Mucosa of rectum (tissue), 2 donors: ENCODE data around the gene SSB.
"Not testable (repeated sequence)": the region's sequence is repeated elsewhere in the genome, so short reads cannot be mapped to it uniquely, and the experiment has no call there.

Experiments
- H3K27ac ChIP-seq, 2 donors: one replicate each; pipeline ENCODE4 v1.7.0; 2013; ENCODE audit warnings: inconsistent platforms in 2 of 2, low read depth in 2 of 2, low read length in 2 of 2
- H3K27me3 ChIP-seq, 2 donors: one replicate each; pipeline ENCODE4 v1.7.0; 2013; ENCODE audit warnings: low read length in 2 of 2; ENCODE audit not compliant: control insufficient read depth in 2 of 2, insufficient read depth in 2 of 2
- H3K36me3 ChIP-seq, 2 donors: one replicate each; pipeline ENCODE4 v1.7.0; 2013; ENCODE audit warnings: low read length in 2 of 2; ENCODE audit not compliant: control insufficient read depth in 2 of 2, insufficient read depth in 2 of 2
- H3K4me1 ChIP-seq, 2 donors: one replicate each; pipeline ENCODE4 v1.7.0; 2013; ENCODE audit warnings: low read length in 2 of 2, mild to moderate bottlenecking in 1 of 2; ENCODE audit not compliant: control insufficient read depth in 2 of 2, insufficient read depth in 2 of 2
- H3K4me3 ChIP-seq, 2 donors: one replicate each; pipeline ENCODE4 v1.7.0; 2013; ENCODE audit warnings: low read length in 2 of 2
- H3K9ac ChIP-seq, 2 donors: one replicate each; pipeline ENCODE4 v1.7.0; 2013; ENCODE audit warnings: low read length in 2 of 2, low read depth in 1 of 2, mild to moderate bottlenecking in 1 of 2
- H3K9me3 ChIP-seq, 2 donors: one replicate each; pipeline ENCODE4 v1.7.0; 2013; ENCODE audit warnings: low read length in 2 of 2; ENCODE audit not compliant: control insufficient read depth in 2 of 2
- donor health status: healthy.
- donor health status: Normal muscosa, but diverticular disease.

The SSB gene

GRCh38 chr2:169815849-169816248 is 17.2 kb downstream of the SSB start:
- Histone ChIP-seq H3K9ac (no peak overlapping the region), H3K36me3 (peaks cover 39 to 44% of the 10 kb centered on the region in 2 donors), H3K9me3 (no peaks in the 10 kb centered on the region), H3K4me3 (no peak overlapping the region), H3K4me1 (no peaks in the 10 kb centered on the region), H3K27ac (no peak overlapping the region), H3K27me3 (no peaks in the 10 kb centered on the region)

DNA sequence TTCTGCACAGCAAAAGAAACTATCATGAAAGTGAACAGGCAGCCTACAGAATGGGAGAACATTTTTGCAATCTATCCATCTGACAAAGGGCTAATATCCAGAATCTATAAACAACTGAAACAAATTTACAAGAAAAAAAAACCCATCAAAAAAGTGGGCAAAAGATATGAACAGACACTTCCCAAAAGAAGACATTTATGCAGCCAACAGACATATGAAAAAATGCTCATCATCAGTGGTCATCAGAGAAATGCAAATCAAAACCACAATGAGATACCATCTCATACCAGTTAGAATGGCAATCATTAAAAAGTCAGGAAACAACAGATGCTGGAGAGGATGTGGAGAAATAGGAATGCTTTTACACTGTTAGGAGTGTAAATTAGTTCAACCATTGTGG is 18.3 kb downstream of the SSB start:
- H3K9me3 ChIP-seq, H3K27ac ChIP-seq, H3K4me3 ChIP-seq, H3K9ac ChIP-seq, H3K4me1 ChIP-seq, H3K27me3 ChIP-seq: not testable (repeated sequence)
- H3K36me3 ChIP-seq = peaks cover 30 to 36% of the 10 kb centered on the region in 2 donors

DNA sequence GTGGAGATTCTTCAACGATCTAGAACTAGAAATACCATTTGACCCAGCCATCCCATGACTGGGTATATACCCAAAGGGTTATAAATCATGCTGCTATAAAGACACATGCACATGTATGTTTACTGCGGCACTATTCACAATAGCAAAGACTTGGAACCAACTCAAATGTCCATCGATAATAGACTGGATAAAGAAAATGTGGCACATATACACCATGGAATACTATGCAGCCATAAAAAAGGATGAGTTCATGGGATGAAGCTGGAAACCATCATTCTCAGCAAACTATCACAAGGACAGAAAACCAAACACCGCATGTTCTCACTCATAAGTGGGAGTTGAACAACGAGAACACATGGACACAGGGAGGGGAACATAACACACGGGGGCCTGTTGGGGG is 18.7 kb downstream of the SSB start:
- H3K27ac ChIP-seq, H3K27me3 ChIP-seq, H3K9me3 ChIP-seq, H3K4me1 ChIP-seq, H3K4me3 ChIP-seq, H3K9ac ChIP-seq: not testable (repeated sequence)
- peaks cover 26 to 34% of the 10 kb centered on the region in 2 donors for H3K36me3 ChIP-seq

DNA sequence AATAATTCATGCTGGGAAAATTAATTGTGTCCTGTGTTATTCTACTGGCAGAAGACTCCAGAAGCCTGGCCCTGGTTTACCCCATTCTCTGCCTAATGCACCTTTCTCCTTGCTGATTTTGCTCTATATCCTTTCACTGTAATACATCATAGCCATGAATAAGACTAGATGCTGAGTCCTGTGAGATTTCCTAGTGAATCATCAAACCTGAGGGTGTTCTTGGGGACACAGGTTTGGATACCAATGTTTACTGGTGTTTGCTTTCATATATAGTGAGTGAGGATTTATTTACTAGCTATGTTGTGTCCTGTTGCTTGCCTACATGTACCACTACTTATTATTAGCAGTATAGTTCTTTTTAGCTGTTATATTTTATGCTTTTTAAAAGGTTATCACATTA is 19.6 kb downstream of the SSB start:
- Histone ChIP-seq H3K36me3 (peaks cover 22 to 32% of the 10 kb centered on the region in 2 donors), H3K27me3 (no peaks in the 10 kb centered on the region), H3K27ac (no peak overlapping the region), H3K9me3 (no peaks in the 10 kb centered on the region), H3K4me3 (no peak overlapping the region), H3K9ac (no peak overlapping the region), H3K4me1 (peaks cover 0 to 5% of the 10 kb centered on the region in 2 donors)

GRCh38 chr2:169819106-169819505 is 20.4 kb downstream of the SSB start:
- Histone ChIP-seq H3K27ac (no peak overlapping the region), H3K4me1 (peaks cover 0 to 12% of the 10 kb centered on the region in 2 donors), H3K4me3 (no peak overlapping the region), H3K36me3 (peaks cover 22 to 32% of the 10 kb centered on the region in 2 donors), H3K9ac (no peak overlapping the region), H3K9me3 (no peaks in the 10 kb centered on the region), H3K27me3 (no peaks in the 10 kb centered on the region)

DNA sequence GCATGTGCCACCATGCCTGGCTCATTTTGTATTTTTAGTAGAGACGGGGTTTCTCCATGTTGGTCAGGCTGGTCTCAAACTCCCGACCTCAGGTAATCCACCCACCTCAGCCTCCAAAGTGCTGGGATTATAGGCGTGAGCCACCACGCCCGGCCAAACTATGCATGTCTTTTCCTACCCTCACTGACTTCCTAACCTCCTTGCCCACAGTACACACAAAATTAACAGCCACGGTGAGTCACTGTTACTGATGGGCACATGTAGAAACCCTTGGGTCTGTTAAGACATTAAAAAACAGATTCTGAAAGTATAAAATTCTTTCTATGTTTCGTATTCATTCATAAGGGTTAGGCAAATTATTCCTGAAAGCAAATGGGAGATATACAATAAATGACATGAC is 21.4 kb downstream of the SSB start:
- not testable (repeated sequence) for H3K9ac ChIP-seq, H3K4me3 ChIP-seq, H3K27ac ChIP-seq, H3K9me3 ChIP-seq, H3K27me3 ChIP-seq
- peaks cover 17 to 28% of the 10 kb centered on the region in 2 donors for H3K36me3 ChIP-seq
- peaks cover 2 to 15% of the 10 kb centered on the region in 2 donors for H3K4me1 ChIP-seq

DNA sequence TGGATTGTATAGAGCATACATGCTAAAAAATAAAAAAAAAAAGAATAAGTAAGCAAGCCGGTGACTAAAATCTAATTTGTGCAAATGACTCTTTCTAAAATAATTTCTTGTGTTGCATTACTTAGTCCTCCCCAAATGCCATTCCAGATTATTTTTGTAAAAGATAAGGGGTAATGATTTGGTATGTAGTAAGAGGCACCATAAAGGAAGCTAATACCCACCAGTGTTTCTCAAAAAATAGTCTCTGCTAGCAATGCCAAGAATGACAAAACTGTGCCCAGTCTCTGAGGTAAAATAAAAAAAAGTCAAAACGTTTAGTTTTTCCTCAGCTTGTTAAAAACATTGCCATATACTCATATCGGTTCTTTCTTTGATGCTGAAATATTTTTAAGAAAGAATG is 23.4 kb downstream of the SSB start:
- Histone ChIP-seq H3K27me3 (no peaks in the 10 kb centered on the region), H3K9ac (no peak overlapping the region), H3K36me3 (peaks cover 9 to 19% of the 10 kb centered on the region in 2 donors), H3K9me3 (no peaks in the 10 kb centered on the region), H3K4me3 (no peak overlapping the region), H3K4me1 (peaks cover 3 to 17% of the 10 kb centered on the region in 2 donors), H3K27ac (no peak overlapping the region)

GRCh38 chr2:169822785-169823392 is 24.2 kb downstream of the SSB start:
- Histone ChIP-seq H3K36me3 (peaks cover 7 to 17% of the 10 kb centered on the region in 2 donors), H3K27ac (no peak overlapping the region), H3K27me3 (no peaks in the 10 kb centered on the region), H3K9ac (no peak overlapping the region), H3K9me3 (no peaks in the 10 kb centered on the region), H3K4me1 (peaks cover 3 to 17% of the 10 kb centered on the region in 2 donors), H3K4me3 (no peak overlapping the region)

DNA sequence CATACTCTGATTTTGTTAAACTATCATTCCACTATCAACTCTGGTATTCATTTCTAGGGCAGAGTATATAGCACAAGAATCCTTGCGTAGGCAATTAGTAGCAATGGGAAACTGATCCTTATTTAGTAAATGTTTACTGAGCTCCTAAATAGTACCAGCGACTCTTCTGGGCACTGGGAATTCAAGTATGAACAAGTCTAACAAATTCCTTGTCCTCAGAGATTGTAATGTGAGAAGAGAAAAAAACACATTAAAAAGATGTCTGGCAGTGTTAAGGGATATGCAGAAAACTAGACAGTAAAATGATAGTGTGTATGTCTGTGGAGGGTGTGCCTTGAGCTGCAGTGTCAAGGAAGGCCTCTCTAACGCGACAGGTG is 25.3 kb downstream of the SSB start:
- peak overlapping the region; percentile 78 to 81 for H3K9ac ChIP-seq
- H3K4me1 ChIP-seq = peaks cover 9 to 26% of the 10 kb centered on the region in 2 donors
- peaks cover 2 to 8% of the 10 kb centered on the region in 2 donors for H3K36me3 ChIP-seq
- H3K9me3 ChIP-seq = no peaks in the 10 kb centered on the region
- no peaks in the 10 kb centered on the region for H3K27me3 ChIP-seq
- peak overlapping the region; percentile 89 to 96 for H3K4me3 ChIP-seq
- peak overlapping the region in 1 of 2 donors; percentile 61 for H3K27ac ChIP-seq

GRCh38 chr2:169824373-169825333 is 26.0 kb downstream of the SSB start, which contains the start of gene METTL5:
TSS of gene METTL5 (minus strand) at chr2:169824905. CDS start at chr2:169824597, 308 bp downstream.
- no peaks in the 10 kb centered on the region for H3K9me3 ChIP-seq
- peaks cover 9 to 29% of the 10 kb centered on the region in 2 donors for H3K4me1 ChIP-seq
- no peaks in the 10 kb centered on the region for H3K27me3 ChIP-seq
- peak within 1 kb of the TSS; percentile 78 to 81 for H3K9ac ChIP-seq
- peaks cover 0 to 4% of the 10 kb centered on the region in 2 donors for H3K36me3 ChIP-seq
- H3K27ac ChIP-seq = peak within 1 kb of the TSS; percentile 61
- H3K4me3 ChIP-seq = peak within 1 kb of the TSS; percentile 89 to 96
